OCI-M1 (cell line): ENCODE results near the gene SLC28A3.
A peak's percentile ranks its signal among the peaks of the same experiment; 100 is the strongest.

Experiments used
- DNase-seq: peaks from one replicate; lab custom pipeline; 2025; lab: John Stamatoyannopoulos, UW

The SLC28A3 gene

GRCh38 chr9:84339962-84340361, 596 bp downstream of the SLC28A3 start:
- no peak for DNase-seq

GRCh38 chr9:84339503-84339902, 1.1 kb downstream of the SLC28A3 start:
- DNase-seq, result no peak

- no peak for DNase-seq
Measured at GRCh38 chr9:84338792-84339191, 1.8 kb downstream of the SLC28A3 start.

- DNase-seq, result no peak
Measured at GRCh38 chr9:84337252-84337651, 3.3 kb downstream of the SLC28A3 start.

GRCh38 chr9:84331119-84331809, 9.3 kb downstream of the SLC28A3 start:
- no peak for DNase-seq

GRCh38 chr9:84330246-84330645, 10.3 kb downstream of the SLC28A3 start:
- DNase-seq, result no peak

- no peak for DNase-seq
Measured at GRCh38 chr9:84327184-84327583, 13.4 kb downstream of the SLC28A3 start.

GRCh38 chr9:84325347-84325973, 15.1 kb downstream of the SLC28A3 start:
- no peak for DNase-seq

GRCh38 chr9:84324811-84325210, 15.7 kb downstream of the SLC28A3 start:
- DNase-seq, result no peak

- peak; percentile 69 for DNase-seq
Measured at GRCh38 chr9:84323858-84324257, 16.7 kb downstream of the SLC28A3 start.

GRCh38 chr9:84322828-84323227, 17.7 kb downstream of the SLC28A3 start:
- DNase-seq, result no peak

- DNase-seq, result no peak
Measured at GRCh38 chr9:84320231-84320630, 20.3 kb downstream of the SLC28A3 start.

GRCh38 chr9:84319632-84320031, 20.9 kb downstream of the SLC28A3 start:
- no peak for DNase-seq

- no peak for DNase-seq
Measured at GRCh38 chr9:84318981-84319380, 21.6 kb downstream of the SLC28A3 start.

GRCh38 chr9:84317563-84317962, 23.0 kb downstream of the SLC28A3 start:
- peak; percentile 27 for DNase-seq

- DNase-seq, result peak; percentile 81
Measured at GRCh38 chr9:84315278-84315877, 25.2 kb downstream of the SLC28A3 start.

GRCh38 chr9:84314306-84314705, 26.3 kb downstream of the SLC28A3 start:
- DNase-seq, result no peak

- DNase-seq, result no peak
Measured at GRCh38 chr9:84310883-84311282, 29.7 kb downstream of the SLC28A3 start.

- DNase-seq, result no peak
Measured at GRCh38 chr9:84305497-84306131, 34.9 kb downstream of the SLC28A3 start.

GRCh38 chr9:84304166-84304565, 36.4 kb downstream of the SLC28A3 start:
- no peak for DNase-seq

GRCh38 chr9:84303061-84303460, 37.5 kb downstream of the SLC28A3 start:
- no peak for DNase-seq

GRCh38 chr9:84301851-84302250, 38.7 kb downstream of the SLC28A3 start:
- DNase-seq, result no peak

- DNase-seq, result no peak
Measured at GRCh38 chr9:84300271-84300670, 40.3 kb downstream of the SLC28A3 start.
